ENCODE measurements around the gene RNU4-1. TPM values are rescaled to one million over a fixed set of nuclear protein-coding genes. Genes with fewer than 3 reads are reported as not detected.
A peak's percentile ranks its signal among the peaks of the same experiment; 100 is the strongest.
"Not testable (repeated sequence)": the region's sequence is repeated elsewhere in the genome, so short reads cannot be mapped to it uniquely, and the experiment has no call there.

Gene RNU4-1
- total RNA-seq, 1 experiment from 2014 or later, result under 0.01 TPM

- Histone ChIP-seq H3K79me2 (ENCODE audit: low read length) (peaks cover 100% of the 10 kb centered on the region), H3K27ac (ENCODE audit: low read length) (no peak overlapping the region), H3K4me1 (ENCODE audit: insufficient read depth, low read length) (peaks cover 57% of the 10 kb centered on the region), H2AFZ (ENCODE audit: low read length) (no peak overlapping the region), H3F3A (ENCODE audit: low read length, unreplicated experiment) (peaks cover 4% of the 10 kb centered on the region), H4K20me1 (ENCODE audit: low read length) (peaks cover 79% of the 10 kb centered on the region), H3K27me3 (ENCODE audit: low read length) (no peaks in the 10 kb centered on the region), H3K4me2 (ENCODE audit: low read length) (no peak overlapping the region), H3K9me3 (ENCODE audit: low read length) (no peaks in the 10 kb centered on the region), H3K9me2 (replicated peaks; ENCODE audit: low read length) (no peaks in the 10 kb centered on the region), H3K36me3 (ENCODE audit: low read depth, low read length) (peaks cover 56% of the 10 kb centered on the region), H3K4me3 (ENCODE audit: low read length) (no peak overlapping the region), H3K9ac (ENCODE audit: low read length) (no peak overlapping the region)
- no peak for ATAC-seq
- no peak for DNase-seq
- ChIA-PET CTCF (no interaction called here), POLR2A (ENCODE audit: unreplicated experiment) (interaction anchor here (0.5 kb wide), 1 partner anchor 44 kb away, joined by 3 read pairs; no protein-coding TSS in a partner anchor)
- no peak for TF ChIP-seq CTCF (conservative IDR thresholded peaks at IDR 0.05; ENCODE audit: low read depth, low read length)
- TF ChIP-seq EZH2 (IDR thresholded peaks at IDR 0.05; ENCODE audit: low read length, unreplicated experiment), result no peak
- TF ChIP-seq EZH2phosphoT487 (IDR thresholded peaks at IDR 0.05; ENCODE audit: borderline replicate concordance, low read length), result no peak
- no TSS peak for BruUV-seq (replicated peaks)
- intact Hi-C loops (cut with micrococcal nuclease), result no loop called here
Observed at GRCh38 chr12:120252071-120252906, 40.7 kb downstream of the RNU4-1 start.

GRCh38 chr12:120251364-120252070 is 41.5 kb downstream of the RNU4-1 start:
- H3K27ac ChIP-seq (ENCODE audit: low read length); H3K9ac ChIP-seq (ENCODE audit: low read length); intact Hi-C loops (cut with micrococcal nuclease); DNase-seq; H3K9me3 ChIP-seq (ENCODE audit: low read length); ATAC-seq; H3K4me2 ChIP-seq (ENCODE audit: low read length); H2AFZ ChIP-seq (ENCODE audit: low read length); BruUV-seq (replicated peaks); CTCF ChIA-PET; H3K9me2 ChIP-seq (replicated peaks; ENCODE audit: low read length); H3K4me3 ChIP-seq (ENCODE audit: low read length); H3F3A ChIP-seq (ENCODE audit: low read length, unreplicated experiment); POLR2A ChIA-PET (ENCODE audit: unreplicated experiment); H3K27me3 ChIP-seq (ENCODE audit: low read length): not testable (repeated sequence)
- Histone ChIP-seq H3K79me2 (ENCODE audit: low read length) (peaks cover 100% of the 10 kb centered on the region), H3K36me3 (ENCODE audit: low read depth, low read length) (peaks cover 60% of the 10 kb centered on the region), H4K20me1 (ENCODE audit: low read length) (peaks cover 76% of the 10 kb centered on the region), H3K4me1 (ENCODE audit: insufficient read depth, low read length) (peaks cover 53% of the 10 kb centered on the region)

- intact Hi-C loops (cut with micrococcal nuclease), result no loop called here
- no peaks in the 10 kb centered on the region for H3K9me2 ChIP-seq (replicated peaks; ENCODE audit: low read length)
- H3K9ac ChIP-seq (ENCODE audit: low read length), result no peak overlapping the region
- ChIA-PET CTCF (no interaction called here), POLR2A (ENCODE audit: unreplicated experiment) (no interaction called here)
- TF ChIP-seq EZH2phosphoT487 (IDR thresholded peaks at IDR 0.05; ENCODE audit: borderline replicate concordance, low read length) (no peak), EZH2 (IDR thresholded peaks at IDR 0.05; ENCODE audit: low read length, unreplicated experiment) (no peak), CTCF (conservative IDR thresholded peaks at IDR 0.05; ENCODE audit: low read depth, low read length) (no peak)
- H4K20me1 ChIP-seq (ENCODE audit: low read length), result peaks cover 74% of the 10 kb centered on the region
- peaks cover 52% of the 10 kb centered on the region for H3K36me3 ChIP-seq (ENCODE audit: low read depth, low read length)
- no TSS peak for BruUV-seq (replicated peaks)
- DNase-seq (no peak), ATAC-seq (peak; percentile 9; the same call in 1 of the 2 replicates)
- no peak overlapping the region for H2AFZ ChIP-seq (ENCODE audit: low read length)
- peaks cover 100% of the 10 kb centered on the region for H3K79me2 ChIP-seq (ENCODE audit: low read length)
- no peaks in the 10 kb centered on the region for H3K27me3 ChIP-seq (ENCODE audit: low read length)
- H3K4me2 ChIP-seq (ENCODE audit: low read length), result peak overlapping the region; percentile 16; the same call in 1 of the 2 replicates
- peaks cover 4% of the 10 kb centered on the region for H3F3A ChIP-seq (ENCODE audit: low read length, unreplicated experiment)
- H3K9me3 ChIP-seq (ENCODE audit: low read length), result no peaks in the 10 kb centered on the region
- peaks cover 48% of the 10 kb centered on the region for H3K4me1 ChIP-seq (ENCODE audit: insufficient read depth, low read length)
- no peak overlapping the region for H3K27ac ChIP-seq (ENCODE audit: low read length)
- no peak overlapping the region for H3K4me3 ChIP-seq (ENCODE audit: low read length)
Observed at GRCh38 chr12:120249875-120250795, 42.9 kb downstream of the RNU4-1 start.

Measured in PC-3 (cell line).